ENCODE data around the gene AOC2.

DNA sequence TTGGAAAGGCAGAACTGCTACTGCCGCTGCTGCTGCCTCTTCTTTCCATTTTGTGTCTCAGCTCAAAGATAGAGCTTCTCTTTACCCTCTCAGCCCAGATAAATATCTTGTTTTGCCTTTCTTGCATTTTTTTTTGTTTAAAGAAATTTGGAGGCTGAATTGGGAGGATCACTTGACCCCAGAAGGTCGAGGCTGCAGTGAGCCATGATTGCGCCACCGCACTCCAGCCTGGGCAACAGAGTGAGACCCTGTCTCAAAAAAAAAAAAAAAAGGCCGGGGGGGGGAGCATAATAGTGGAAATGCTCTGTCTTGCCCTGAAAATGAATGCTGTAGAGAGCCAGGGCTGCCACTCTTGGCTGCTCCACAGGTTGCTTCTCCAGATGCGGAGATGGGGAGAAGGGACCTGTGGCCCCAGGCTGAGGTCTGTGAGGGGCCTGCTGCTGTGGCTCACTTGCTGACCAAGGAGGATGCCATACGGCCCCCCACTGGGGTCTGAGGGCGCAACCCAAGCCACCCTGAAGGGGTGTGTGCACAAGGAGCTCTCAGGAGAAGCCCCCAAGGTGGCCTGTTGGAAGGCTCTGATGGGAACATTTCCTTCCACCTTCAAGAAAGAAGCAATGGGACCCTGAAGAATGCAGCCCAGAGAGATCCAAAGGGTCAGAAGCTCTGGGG lies 34.7 kb downstream of the AOC2 start:
- no peak for TF ChIP-seq CTCF (IDR thresholded peaks at IDR 0.05; ENCODE audit: low read depth, low read length, poor library complexity, severe bottlenecking)
- TF ChIP-seq EZH2phosphoT487 (IDR thresholded peaks at IDR 0.05; ENCODE audit: borderline replicate concordance, low read length), result no peak

All from DOHH2 (cell line).